Jurkat, Clone E6-1 (cell line): Measurements from ENCODE around the gene SRRM2.
A peak's percentile ranks its signal among the peaks of the same experiment; 100 is the strongest.
"Not testable (repeated sequence)": the region's sequence is repeated elsewhere in the genome, so short reads cannot be mapped to it uniquely, and the experiment has no call there.

Source experiments
- DNase-seq: peaks from one replicate; pipeline ENCODE4 v3.0.0-alpha.2; 2011; ENCODE audit warnings: low read depth, low spot score
- H3K4me3 ChIP-seq: 2 replicates; pipeline ENCODE4 v1.5.1; 2011; ENCODE audit warnings: mild to moderate bottlenecking, low read length, control low read depth, moderate library complexity

Gene SRRM2

DNA sequence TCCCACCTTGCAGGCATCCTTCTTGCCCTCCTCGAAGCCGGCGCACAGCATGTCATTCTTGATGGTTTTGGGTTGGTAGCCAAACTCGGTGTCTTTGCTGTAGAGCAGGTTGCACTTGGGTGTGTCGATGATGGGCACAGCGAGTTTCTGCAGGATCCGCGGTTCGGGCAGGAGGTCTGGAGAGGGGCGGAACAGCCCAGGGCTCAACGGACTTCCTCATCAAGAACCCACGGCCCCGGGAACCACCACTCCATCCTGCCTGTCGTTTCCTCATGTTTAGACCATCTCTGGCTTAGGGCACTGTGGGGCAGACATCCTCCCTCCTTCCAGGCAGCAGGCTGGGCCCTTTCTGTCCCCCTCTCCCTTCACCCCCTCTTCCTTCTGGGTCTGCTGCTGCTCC, 38.9 kb upstream of the SRRM2 start:
- H3K4me3 ChIP-seq: no peak overlapping the region
- no peak for DNase-seq

DNA sequence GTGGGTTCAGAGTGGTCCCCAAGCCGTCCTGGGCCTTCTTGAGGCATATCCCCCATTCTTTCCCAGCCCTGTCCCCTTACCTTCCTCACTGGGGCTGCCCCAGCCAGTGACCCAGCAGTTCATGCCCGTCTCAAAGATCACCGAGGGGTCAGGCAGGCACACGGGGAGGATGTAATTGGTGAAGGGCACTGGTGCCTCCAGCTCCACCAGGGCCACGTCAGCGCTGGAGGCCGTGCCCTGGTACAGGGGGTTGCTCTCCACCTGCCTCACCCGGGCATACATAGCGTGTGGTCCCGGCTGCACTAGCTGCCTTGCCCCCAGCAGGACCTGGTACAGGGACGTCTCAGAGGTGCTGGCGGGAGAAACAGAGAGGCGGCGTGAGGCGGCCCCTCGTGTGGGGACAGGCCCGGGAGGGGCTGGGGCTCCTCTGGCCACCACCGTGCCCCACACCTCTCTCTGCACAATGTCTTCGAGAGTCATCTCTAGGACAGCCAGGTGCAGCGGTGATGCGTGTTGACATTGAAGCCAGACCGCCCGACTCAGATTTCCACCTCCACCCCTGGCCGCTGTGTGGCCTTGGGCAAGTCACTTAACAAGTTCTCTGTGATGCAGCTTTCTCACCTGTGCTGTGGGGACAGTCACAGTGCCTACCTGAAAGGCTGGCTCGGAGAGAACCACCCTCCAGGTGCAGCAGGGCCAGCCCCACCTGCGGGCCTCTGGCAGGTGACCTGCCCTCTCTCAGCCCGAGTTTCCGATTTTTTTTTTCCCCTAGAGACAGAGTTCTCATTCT, 38.3 kb upstream of the SRRM2 start:
- no peak for DNase-seq

GRCh38 chr16:2715064-2715463, 37.4 kb upstream of the SRRM2 start:
- no peak overlapping the region for H3K4me3 ChIP-seq
- DNase-seq: no peak

More for the DNA sequence above, 38.3 kb upstream of the SRRM2 start:
- no peak overlapping the region for H3K4me3 ChIP-seq

DNA sequence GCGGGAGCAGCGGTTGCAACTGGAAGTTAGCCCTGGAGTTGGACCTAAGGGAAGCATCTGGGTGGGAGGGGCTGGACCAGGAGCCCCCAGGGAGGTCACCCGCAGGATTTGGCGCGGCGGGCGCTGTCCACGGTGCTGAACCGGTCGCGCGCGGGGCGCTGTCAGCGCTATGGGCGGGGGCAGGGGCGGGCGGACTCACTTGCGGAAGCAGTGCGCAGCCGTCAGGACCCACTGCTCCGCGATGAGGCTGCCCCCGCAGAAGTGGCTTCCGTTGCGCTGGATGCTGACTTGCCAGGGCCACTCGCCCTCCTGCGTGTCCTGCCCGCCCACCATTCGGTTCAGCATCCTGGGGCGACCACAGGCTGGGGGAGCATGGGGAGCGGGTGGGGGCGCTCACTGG, 36.9 kb upstream of the SRRM2 start:
- peak; percentile 72 for DNase-seq
- peak overlapping the region; percentile 41 for H3K4me3 ChIP-seq

- H3K4me3 ChIP-seq: peak overlapping the region; percentile 41
- no peak for DNase-seq
Measured at GRCh38 chr16:2715966-2716885, 36.2 kb upstream of the SRRM2 start.

GRCh38 chr16:2716948-2717347, 35.5 kb upstream of the SRRM2 start:
- no peak overlapping the region for H3K4me3 ChIP-seq
- no peak for DNase-seq

DNA sequence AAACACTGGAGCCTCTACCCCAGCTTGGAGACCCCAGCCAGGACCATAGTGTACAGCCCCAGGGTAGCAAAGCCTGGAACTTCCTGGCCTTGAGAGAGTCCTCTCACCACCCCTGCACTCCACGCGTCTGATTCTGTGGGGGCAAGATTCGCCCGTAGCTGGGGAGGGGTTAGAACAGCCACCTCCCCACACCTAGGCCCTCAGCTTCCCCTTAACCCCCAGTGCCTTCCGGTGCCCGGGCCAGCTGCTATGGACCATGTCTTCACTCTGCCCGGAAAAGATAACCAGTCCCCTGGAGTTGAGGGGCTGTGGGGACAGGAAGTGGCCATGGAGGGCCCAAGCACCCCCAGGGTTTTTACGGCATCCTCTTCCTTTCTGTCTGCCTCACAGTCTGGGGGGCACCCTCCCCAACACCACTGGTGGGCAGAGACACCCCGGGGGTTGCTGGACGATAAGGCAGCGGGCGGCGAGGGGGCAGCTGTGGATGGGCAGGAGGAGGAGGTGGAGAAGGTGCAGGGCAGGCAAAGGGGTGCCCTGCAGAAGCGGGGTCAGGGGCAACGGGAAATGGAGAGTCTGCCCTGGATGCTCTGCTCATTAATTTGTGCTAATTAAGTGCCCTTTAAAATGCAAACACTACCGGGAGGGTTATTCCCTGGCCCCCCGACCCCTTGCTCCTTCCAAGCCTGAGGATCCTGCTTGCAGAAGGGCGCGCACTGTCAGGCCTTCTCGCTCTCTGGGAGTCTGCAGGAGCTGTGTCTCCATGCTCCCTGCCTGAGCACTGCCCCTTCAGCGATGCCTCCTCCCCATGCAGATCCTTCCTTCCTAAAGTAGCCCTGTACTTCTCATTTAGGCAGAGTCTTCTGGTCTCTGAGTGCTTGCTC, 34.8 kb upstream of the SRRM2 start:
- H3K4me3 ChIP-seq: no peak overlapping the region

DNA sequence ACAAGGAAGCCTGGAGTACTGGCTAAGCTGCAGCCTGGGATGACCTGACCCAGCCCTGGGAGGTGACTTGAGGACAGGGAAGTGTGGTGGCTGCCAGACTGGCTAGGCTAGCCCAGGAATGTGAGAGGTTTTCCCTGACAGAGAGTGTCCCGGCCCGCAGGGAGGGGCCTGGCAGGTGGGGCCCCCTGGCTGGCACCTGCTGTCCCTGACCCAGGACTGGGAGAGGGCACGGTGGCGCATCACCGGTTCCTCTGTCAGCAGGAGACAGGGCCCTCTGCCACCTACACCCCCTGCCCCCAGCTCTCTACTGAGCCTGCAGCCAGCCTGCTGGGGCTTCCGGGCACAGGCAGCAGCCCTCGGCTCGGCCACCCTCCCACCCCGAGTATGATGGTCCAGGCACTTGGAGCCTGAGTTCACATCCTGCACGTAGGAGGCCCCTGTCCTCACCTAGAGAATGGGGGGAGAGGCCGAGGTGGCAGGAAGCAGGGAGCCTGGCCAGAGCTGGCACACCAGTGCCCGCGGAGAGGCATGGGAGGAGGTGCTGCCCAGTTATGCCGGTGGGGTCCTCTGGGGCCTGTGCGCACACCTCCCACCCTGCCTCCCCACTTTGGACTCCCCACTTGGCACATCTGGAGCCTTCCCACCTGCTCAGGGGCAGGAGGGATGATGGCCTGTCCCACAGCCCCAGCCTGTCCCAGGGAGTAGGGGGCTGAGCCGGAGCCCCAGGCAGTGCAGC, 32.9 kb upstream of the SRRM2 start:
- no peak overlapping the region for H3K4me3 ChIP-seq
- DNase-seq: no peak

More for the DNA sequence above, 34.8 kb upstream of the SRRM2 start:
- DNase-seq: no peak

GRCh38 chr16:2720064-2720457, 32.4 kb upstream of the SRRM2 start, which contains the start of gene PRSS27:
PRSS27 (minus strand) TSS chr16:2720224; CDS start chr16:2720160, 64 bp downstream.
- H3K4me3 ChIP-seq: peak within 1 kb of the TSS; percentile 58
- DNase-seq: no peak

DNA sequence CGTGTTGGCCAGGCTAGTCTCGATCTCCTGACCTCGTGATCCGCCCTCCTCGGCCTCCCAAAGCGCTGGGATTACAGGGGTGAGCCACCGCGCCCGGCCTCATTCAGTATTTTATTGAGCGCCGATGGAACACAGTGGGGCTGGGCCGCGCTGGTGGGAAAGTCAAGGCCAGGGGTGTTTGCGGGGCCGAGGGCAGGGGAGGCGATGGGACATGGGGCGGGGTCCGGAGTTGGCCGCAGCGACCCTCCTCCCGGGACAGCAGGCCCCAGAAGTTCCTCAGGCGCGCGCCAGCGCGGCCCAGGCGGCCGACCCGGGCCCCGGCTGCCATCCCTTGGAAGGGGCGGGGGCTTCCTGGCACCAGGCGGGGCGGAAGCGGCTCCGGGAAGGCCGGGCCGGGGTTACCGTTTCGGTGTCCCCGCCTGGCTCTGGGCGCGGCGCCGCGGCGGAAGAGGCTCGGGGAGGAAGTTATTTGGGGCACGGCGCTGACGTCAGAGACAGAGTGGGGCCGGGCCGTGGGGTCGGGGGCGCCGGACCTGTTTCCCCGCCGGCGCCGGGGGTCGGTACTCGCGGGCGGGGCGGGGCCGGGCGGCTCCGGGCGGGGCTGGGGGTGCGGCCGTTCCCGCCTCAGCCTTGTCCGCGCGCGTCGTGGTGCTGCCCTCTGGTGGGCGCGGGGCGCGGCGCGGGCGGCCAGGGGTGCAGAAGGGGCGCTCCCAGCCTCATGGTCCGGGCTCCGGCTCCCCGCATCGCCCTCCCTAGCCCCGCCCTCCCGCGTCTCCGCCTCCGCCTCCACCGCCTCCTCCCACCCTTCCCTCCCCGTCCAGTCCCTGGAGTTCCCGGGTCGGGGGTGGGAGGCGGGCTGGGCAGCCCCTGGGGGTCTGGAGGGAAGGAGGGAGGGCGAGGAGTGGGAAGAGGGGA, 31.5 kb upstream of the SRRM2 start:
- DNase-seq: peak; percentile 79
- H3K4me3 ChIP-seq: peak overlapping the region; percentile 59

GRCh38 chr16:2721634-2722173, 30.7 kb upstream of the SRRM2 start:
- H3K4me3 ChIP-seq: peak overlapping the region; percentile 59
- DNase-seq: not testable (repeated sequence)

GRCh38 chr16:2724088-2724676, 28.3 kb upstream of the SRRM2 start:
- H3K4me3 ChIP-seq: no peak overlapping the region
- no peak for DNase-seq

DNA sequence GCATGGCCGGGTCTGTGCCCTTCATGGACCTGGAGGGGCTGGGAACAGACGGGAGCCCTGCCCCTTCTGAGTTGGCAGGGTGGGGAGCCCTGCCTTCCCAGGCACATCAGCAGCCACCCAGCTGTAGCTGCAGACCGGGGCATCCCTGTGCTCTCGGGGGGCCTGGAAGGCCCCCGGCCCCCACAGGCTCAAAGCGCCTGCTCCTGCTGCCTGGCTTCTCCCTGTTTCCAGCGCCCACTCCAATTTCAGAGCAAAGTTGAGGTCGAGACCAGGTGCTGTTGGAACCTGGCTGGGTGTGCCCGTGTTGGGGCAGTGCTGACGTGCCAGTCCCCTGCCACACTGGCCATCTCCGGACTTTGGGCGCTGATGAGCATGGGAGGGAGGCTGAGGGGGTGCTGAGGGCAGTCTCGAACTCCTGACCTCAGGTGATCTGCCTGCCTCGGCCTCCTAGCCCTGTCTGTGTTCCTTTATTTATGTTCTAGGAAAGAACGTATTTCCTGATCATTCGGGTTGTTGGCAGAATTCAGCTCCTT, 27.6 kb upstream of the SRRM2 start:
- DNase-seq: no peak
- H3K4me3 ChIP-seq: no peak overlapping the region

GRCh38 chr16:2726923-2727322, 25.5 kb upstream of the SRRM2 start:
- H3K4me3 ChIP-seq: no peak overlapping the region
- no peak for DNase-seq

GRCh38 chr16:2728034-2728433, 24.4 kb upstream of the SRRM2 start:
- no peak for DNase-seq
- no peak overlapping the region for H3K4me3 ChIP-seq

- no peak overlapping the region for H3K4me3 ChIP-seq
- DNase-seq: no peak
Measured at GRCh38 chr16:2734844-2735515, 17.5 kb upstream of the SRRM2 start.
